ENCODE measurements around the gene HAND2. TPM values are rescaled to one million over a fixed set of nuclear protein-coding genes. Genes with fewer than 3 reads are reported as not detected.

The HAND2 gene
- total RNA-seq, 1 donor from 2014 or later: 26.0 TPM

- no peak overlapping the region for H3K27ac ChIP-seq
- no peaks in the 10 kb centered on the region for H3K36me3 ChIP-seq
- no peaks in the 10 kb centered on the region for H3K27me3 ChIP-seq
- TF ChIP-seq POLR2A (IDR thresholded peaks at IDR 0.05): no peak
- no peak for TF ChIP-seq POLR2AphosphoS5 (IDR thresholded peaks at IDR 0.05; ENCODE audit: insufficient read depth in 1 of 2, low read depth in 1 of 2)
- no peak for TF ChIP-seq CTCF (IDR thresholded peaks at IDR 0.05)
- intact Hi-C loops (cut with DNase I): no loop called here
- H3K4me1 ChIP-seq: peaks cover 6% of the 10 kb centered on the region
- H3K9me3 ChIP-seq: no peaks in the 10 kb centered on the region
- DNase-seq (ENCODE audit: extremely low spot score in 2 of 2): no peak
- no peak overlapping the region for H3K4me3 ChIP-seq
Measured at GRCh38 chr4:173485164-173485563, 44.9 kb downstream of the HAND2 start.

- H3K4me1 ChIP-seq: no peaks in the 10 kb centered on the region
- intact Hi-C loops (cut with DNase I): no loop called here
- H3K27ac ChIP-seq: no peak overlapping the region
- no peak for DNase-seq (ENCODE audit: extremely low spot score in 2 of 2)
- H3K9me3 ChIP-seq: no peaks in the 10 kb centered on the region
- TF ChIP-seq CTCF (IDR thresholded peaks at IDR 0.05) (no peak), POLR2AphosphoS5 (IDR thresholded peaks at IDR 0.05; ENCODE audit: insufficient read depth in 1 of 2, low read depth in 1 of 2) (no peak), POLR2A (IDR thresholded peaks at IDR 0.05) (no peak)
- H3K4me3 ChIP-seq: no peak overlapping the region
- no peaks in the 10 kb centered on the region for H3K36me3 ChIP-seq
- H3K27me3 ChIP-seq: no peaks in the 10 kb centered on the region
Measured at GRCh38 chr4:173482330-173482931, 47.6 kb downstream of the HAND2 start.

GRCh38 chr4:173478913-173479283 is 51.1 kb downstream of the HAND2 start:
- intact Hi-C loops (cut with DNase I): no loop called here
- no peak for DNase-seq (ENCODE audit: extremely low spot score in 2 of 2)
- H3K27me3 ChIP-seq: no peaks in the 10 kb centered on the region
- no peaks in the 10 kb centered on the region for H3K9me3 ChIP-seq
- no peak overlapping the region for H3K27ac ChIP-seq
- H3K4me3 ChIP-seq: no peak overlapping the region
- H3K4me1 ChIP-seq: no peaks in the 10 kb centered on the region
- no peak for TF ChIP-seq POLR2A (IDR thresholded peaks at IDR 0.05)
- no peaks in the 10 kb centered on the region for H3K36me3 ChIP-seq

GRCh38 chr4:173478201-173478912 is 51.7 kb downstream of the HAND2 start:
- no peak overlapping the region for H3K4me3 ChIP-seq
- no peak for TF ChIP-seq POLR2A (IDR thresholded peaks at IDR 0.05)
- H3K27me3 ChIP-seq: no peaks in the 10 kb centered on the region
- H3K27ac ChIP-seq: no peak overlapping the region
- DNase-seq (ENCODE audit: extremely low spot score in 2 of 2): no peak
- no peaks in the 10 kb centered on the region for H3K4me1 ChIP-seq
- H3K9me3 ChIP-seq: no peaks in the 10 kb centered on the region
- no peaks in the 10 kb centered on the region for H3K36me3 ChIP-seq
- intact Hi-C loops (cut with DNase I): no loop called here

- Histone ChIP-seq H3K4me3 (no peak overlapping the region), H3K36me3 (no peaks in the 10 kb centered on the region), H3K27me3 (no peaks in the 10 kb centered on the region), H3K9me3 (no peaks in the 10 kb centered on the region), H3K4me1 (no peaks in the 10 kb centered on the region), H3K27ac (no peak overlapping the region)
- intact Hi-C loops (cut with DNase I): no loop called here
- TF ChIP-seq POLR2A (IDR thresholded peaks at IDR 0.05): no peak
- TF ChIP-seq POLR2AphosphoS5 (IDR thresholded peaks at IDR 0.05; ENCODE audit: insufficient read depth in 1 of 2, low read depth in 1 of 2): no peak
- DNase-seq (ENCODE audit: extremely low spot score in 2 of 2): no peak
Measured at GRCh38 chr4:173477016-173477415, 53.0 kb downstream of the HAND2 start.

Other genes starting within 250 kb of the HAND2 start
- 56.7 TPM for gene HMGB2, start 195.9 kb downstream of the HAND2 start, total RNA-seq
- 13.0 TPM for gene SAP30, start 159.3 kb downstream of the HAND2 start, total RNA-seq
- gene SCRG1, start 131.1 kb downstream of the HAND2 start, total RNA-seq: 0.49 TPM

Measured in vagina (tissue), 2 donors.